T-helper 2 cell treated with Interferon-gamma antibody and Interleukin-4, amounts not matched to agents 5 μg/mL and 100 μg/mL, for 36 hours (primary cell): ENCODE data around the gene USP35.

Source experiments
- DNase-seq: peaks from one replicate; pipeline ENCODE4 v3.0.0; 2021; ENCODE audit warnings: low spot score
- H3K27ac Mint-ChIP-seq: one replicate; pipeline ENCODE4 v1.8.0; 2021; ENCODE audit warnings: mild to moderate bottlenecking, mixed read lengths
- H3K27me3 Mint-ChIP-seq: one replicate; pipeline ENCODE4 v1.8.0; 2021; ENCODE audit warnings: low read depth, mixed read lengths
- H3K36me3 Mint-ChIP-seq: one replicate; pipeline ENCODE4 v1.8.0; 2021; ENCODE audit warnings: low read depth, mixed read lengths
- H3K4me1 Mint-ChIP-seq: one replicate; pipeline ENCODE4 v1.8.0; 2021; ENCODE audit warnings: low read depth, mixed read lengths
- H3K4me3 Mint-ChIP-seq: one replicate; pipeline ENCODE4 v1.8.0; 2022; ENCODE audit warnings: mild to moderate bottlenecking, moderate library complexity, mixed read lengths
- H3K9me3 Mint-ChIP-seq: one replicate; pipeline ENCODE4 v1.8.0; 2021; ENCODE audit warnings: mixed read lengths

USP35 gene

DNA sequence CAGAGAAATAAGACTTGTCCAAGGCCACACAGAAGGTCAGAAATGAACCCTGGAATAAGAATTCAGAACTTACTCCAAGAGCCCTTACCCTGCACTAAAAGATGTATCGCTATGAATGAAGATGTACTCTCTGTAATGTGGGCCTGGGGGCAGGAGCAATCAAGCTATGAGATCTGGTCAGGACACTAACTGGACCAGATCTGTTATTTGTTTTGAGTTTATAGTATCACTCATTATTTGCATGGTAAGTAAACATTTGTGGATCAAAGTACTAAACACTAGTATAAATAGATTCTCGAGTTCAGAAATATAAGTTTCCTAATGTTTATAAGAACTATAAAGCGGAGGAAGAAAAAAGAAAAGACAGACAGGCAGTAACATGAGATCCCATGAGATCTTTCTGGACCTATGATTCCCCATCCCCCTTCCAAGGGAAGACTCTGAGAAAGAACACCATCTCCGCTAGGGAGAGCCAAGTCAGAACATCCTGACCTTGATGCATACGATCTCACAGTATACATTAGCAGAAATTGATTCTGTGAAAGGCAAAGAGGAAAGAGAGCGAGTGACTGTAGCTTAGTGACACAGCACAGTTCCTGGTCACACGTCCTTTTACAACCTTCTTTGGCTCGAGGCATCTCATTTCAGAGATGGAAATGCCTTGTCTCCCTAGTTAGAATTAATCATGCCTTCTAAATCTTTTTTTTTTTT lies 71.2 kb downstream of the USP35 start:
- Mint-ChIP-seq H3K27ac (no peak overlapping the region), H3K4me1 (peaks cover 41% of the 10 kb centered on the region), H3K36me3 (peaks cover 48% of the 10 kb centered on the region), H3K27me3 (no peaks in the 10 kb centered on the region), H3K4me3 (no peak overlapping the region), H3K9me3 (no peaks in the 10 kb centered on the region)
- DNase-seq = no peak

DNA sequence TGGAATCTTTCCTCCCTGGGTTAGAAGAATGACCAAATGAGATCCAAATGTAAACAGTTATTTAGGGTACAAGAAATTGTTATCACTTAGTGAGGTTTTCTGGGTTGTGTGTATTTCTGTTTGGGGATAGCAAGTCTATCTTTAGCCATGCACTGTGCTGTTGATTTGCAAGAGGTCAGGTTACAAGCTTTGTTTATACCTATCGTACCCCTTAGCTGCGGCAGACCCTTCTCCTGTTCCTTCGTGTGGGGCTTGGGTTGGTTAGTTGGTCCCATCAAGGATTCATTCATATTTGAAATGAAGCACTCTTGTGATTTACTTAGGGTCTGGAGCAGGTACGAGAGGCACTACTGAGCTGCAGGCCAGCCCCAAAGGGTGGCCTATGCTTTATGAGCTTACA lies 72.6 kb downstream of the USP35 start:
- DNase-seq = no peak
- no peaks in the 10 kb centered on the region for H3K9me3 Mint-ChIP-seq
- peaks cover 47% of the 10 kb centered on the region for H3K36me3 Mint-ChIP-seq
- H3K27me3 Mint-ChIP-seq = no peaks in the 10 kb centered on the region
- H3K27ac Mint-ChIP-seq = no peak overlapping the region
- H3K4me1 Mint-ChIP-seq = peaks cover 45% of the 10 kb centered on the region
- H3K4me3 Mint-ChIP-seq = no peak overlapping the region

DNA sequence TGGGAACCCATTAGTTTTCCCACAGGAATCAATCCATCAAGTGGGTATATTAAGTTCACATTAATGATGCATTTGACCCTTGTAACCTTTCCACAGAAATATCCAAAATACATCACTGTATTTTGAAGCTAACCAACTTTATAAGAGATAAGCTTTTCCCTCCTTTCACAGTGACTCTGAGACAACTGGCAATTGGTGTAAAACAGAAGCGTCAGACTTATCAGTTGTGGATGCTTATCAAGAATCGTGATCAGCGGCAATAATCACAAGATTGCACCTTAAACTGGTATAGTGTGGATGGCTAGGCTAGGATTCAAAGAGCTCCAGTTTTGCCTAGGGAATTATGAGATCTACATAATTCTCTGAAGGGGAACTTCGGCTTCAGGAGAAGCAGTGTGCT lies 73.1 kb downstream of the USP35 start:
- Mint-ChIP-seq H3K9me3 (no peaks in the 10 kb centered on the region), H3K4me1 (peaks cover 46% of the 10 kb centered on the region)
- no peak for DNase-seq

DNA sequence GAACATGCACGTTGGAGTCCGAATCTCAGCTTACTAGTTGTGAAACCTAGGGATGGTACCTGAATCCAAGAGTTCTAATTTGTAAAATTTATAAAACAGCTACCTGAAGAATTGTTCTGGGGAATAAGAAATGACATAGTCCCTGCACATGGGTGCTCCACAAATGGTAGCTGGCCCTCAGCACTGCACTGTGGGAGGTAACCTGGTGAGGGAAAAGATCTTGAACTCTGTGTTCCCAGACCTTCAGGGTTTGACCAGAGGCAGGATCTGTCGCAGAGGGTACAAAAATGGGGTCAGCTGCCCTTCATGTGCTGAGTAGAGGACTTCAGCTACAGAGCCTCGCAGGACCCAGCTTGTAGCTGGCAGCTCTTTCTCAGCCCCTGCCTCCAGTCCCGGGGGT lies 73.5 kb downstream of the USP35 start:
- Mint-ChIP-seq H3K4me3 (no peak overlapping the region), H3K9me3 (no peaks in the 10 kb centered on the region), H3K27me3 (no peaks in the 10 kb centered on the region)

More for the DNA sequence above, 73.1 kb downstream of the USP35 start:
- Mint-ChIP-seq H3K27ac (no peak overlapping the region), H3K4me3 (no peak overlapping the region), H3K36me3 (peaks cover 47% of the 10 kb centered on the region), H3K27me3 (no peaks in the 10 kb centered on the region)

DNA sequence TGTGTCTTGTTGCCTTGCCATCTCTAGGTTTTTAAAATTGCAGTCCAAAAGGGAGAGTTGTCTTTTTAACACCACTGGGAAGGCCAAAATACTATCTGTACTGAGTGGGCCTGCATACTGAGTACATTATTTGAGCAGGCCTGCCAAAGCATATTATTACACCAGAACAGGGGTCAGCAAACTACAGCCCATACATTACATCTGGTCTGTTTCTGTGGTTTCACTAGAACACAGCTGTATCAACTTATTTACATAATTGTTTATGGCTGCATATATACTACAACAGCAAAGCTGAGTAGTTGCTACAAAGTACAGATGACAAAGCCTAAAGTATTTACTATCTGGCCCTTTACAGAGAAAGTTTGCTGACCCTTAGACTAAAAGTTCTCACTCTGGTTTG lies 74.0 kb downstream of the USP35 start:
- H3K4me1 Mint-ChIP-seq = peaks cover 46% of the 10 kb centered on the region
- no peak overlapping the region for H3K4me3 Mint-ChIP-seq
- H3K9me3 Mint-ChIP-seq = no peaks in the 10 kb centered on the region
- no peaks in the 10 kb centered on the region for H3K27me3 Mint-ChIP-seq
- peaks cover 50% of the 10 kb centered on the region for H3K36me3 Mint-ChIP-seq
- no peak overlapping the region for H3K27ac Mint-ChIP-seq
- DNase-seq = no peak

More for the DNA sequence above, 73.5 kb downstream of the USP35 start:
- no peak for DNase-seq
- peaks cover 47% of the 10 kb centered on the region for H3K4me1 Mint-ChIP-seq
- H3K27ac Mint-ChIP-seq = no peak overlapping the region
- H3K36me3 Mint-ChIP-seq = peaks cover 50% of the 10 kb centered on the region
